Brain pericyte (primary cell): ENCODE data around the gene CYFIP2.

Experiments
- DNase-seq: peaks from one replicate; pipeline ENCODE4 v3.0.0-alpha.2; 2012; ENCODE audit warnings: low read depth, low spot score

The CYFIP2 gene

DNA sequence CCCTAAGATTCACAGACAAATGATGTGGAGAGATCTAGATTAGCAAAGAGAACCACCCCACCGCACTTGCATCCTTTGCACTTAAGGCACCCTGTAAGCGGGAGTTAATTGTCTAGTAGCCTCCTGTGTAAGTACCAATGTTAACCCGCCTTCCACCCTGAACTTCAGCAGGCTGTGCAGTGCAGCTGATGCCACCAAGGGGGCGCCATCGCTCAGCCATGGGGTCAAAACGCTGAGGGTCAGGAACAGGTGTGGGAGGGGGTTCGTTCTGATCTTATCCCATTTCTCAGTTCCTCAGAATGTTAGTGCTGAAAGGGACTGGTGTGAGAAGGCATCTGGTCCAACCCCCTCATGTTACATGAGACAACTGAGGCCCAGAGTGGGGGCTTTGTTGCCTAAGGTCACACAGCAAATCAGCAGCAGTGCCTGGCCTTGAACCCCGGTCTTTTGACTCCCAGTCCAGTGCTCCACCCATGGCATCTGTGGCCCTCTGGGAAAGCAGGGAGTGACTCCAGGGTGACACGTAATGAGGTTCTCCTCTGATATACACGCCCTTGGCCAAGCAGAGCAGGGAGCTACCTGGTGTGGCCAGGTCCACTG, 57.3 kb downstream of the CYFIP2 start:
- DNase-seq = no peak

GRCh38 chr5:157324237-157324636, 58.3 kb downstream of the CYFIP2 start:
- no peak for DNase-seq

GRCh38 chr5:157326440-157327005, 60.6 kb downstream of the CYFIP2 start:
- DNase-seq = no peak

DNA sequence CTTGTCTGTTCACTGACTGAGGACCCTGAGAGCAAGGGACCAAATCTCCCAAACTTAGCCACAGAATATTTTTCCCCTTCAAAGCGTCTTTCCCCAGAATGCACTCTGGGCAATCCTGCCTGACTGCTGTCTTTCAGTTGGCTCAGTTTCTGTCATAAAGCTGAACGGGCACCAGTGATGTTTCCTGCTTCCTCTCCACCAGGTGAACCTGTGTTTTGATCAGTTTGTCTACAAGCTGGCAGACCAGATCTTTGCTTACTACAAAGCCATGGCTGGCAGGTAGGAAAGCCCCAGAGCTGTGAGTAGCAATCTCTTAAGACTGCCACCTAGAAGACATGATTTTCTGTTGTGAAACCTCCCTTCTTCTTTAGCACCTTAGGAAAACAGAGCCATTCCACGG, 61.8 kb downstream of the CYFIP2 start:
- no peak for DNase-seq

DNA sequence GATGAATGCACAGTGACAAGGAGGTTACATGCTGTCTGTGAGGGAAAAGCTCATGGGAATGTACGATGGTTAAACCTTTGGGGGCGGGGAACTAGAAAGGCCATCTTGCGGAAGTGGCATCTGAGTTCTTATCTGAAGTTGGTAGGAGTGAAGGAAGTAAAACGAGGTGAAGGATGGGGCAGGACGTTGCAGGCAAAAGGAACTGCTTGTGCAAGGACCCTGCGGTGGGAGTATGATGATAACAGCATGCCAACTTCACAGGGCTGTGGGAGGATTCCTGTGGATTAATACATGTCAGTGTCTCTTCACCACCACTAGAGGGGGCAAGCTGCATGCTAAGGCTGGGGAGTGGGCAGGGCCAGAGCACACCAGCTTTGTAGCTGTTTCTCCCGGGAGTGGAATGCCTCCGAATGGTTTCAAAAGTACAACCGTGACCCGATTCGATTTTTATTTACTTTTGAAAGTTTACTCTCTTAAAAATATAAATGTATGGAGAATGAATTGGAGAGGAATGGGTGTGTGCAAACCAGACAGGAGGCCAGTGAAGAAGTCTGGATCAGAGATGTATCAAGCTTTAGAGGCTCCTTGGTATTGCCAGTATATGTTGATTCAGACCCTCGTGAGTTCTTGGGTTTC, 62.5 kb downstream of the CYFIP2 start:
- peak; percentile 60 for DNase-seq

- no peak for DNase-seq
Observed at GRCh38 chr5:157331807-157332206, 65.9 kb downstream of the CYFIP2 start.

- DNase-seq = peak; percentile 87
Observed at GRCh38 chr5:157335534-157336422, 69.9 kb downstream of the CYFIP2 start.

- no peak for DNase-seq
Observed at GRCh38 chr5:157336423-157336744, 70.5 kb downstream of the CYFIP2 start.

- DNase-seq = no peak
Observed at GRCh38 chr5:157339409-157339808, 73.5 kb downstream of the CYFIP2 start.

GRCh38 chr5:157342822-157343402, 77.0 kb downstream of the CYFIP2 start:
- DNase-seq = no peak

DNA sequence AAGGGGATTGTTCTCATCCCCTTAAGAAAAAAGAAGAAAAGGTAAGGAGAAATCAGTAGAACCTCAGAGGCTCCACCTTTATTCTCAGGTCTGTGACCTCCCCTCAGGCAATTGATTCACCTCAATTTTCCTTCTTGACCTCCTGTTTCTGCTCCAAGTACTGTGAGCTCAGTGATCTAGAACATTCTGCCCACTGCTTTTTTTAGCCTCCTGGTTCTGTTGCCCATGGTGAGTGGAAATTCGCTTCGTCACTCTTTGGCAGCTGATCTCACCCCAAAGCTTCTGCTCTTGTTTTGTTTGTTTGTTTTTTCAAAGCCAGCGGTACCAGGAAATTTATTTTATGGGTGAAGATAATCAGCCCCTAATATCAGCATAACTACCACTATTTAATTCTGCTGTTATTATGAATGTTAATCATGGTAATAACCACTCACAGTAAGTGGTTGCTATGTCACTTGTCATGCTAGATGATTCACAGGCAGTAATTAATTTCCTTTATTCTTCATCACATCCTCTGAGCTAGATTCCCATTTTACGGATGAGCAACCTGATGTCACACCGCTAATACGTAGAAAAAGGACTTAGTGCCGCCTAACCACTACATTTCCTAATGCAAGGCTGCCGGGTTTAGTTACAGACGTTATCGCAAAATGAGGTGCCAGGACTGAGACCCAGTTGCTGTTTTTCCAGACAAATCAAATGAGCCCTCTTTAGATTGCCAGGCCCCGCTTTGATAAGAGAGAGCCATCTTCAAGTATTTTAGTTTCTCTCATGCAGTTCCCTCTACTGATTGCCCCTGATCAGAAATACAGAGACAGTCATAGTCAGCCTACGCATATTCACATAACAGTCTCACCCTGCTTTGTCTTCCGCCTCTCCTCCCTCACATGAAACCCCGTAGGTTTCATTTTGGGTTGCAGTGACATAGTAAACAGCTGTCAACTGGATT, 78.2 kb downstream of the CYFIP2 start:
- DNase-seq = no peak

DNA sequence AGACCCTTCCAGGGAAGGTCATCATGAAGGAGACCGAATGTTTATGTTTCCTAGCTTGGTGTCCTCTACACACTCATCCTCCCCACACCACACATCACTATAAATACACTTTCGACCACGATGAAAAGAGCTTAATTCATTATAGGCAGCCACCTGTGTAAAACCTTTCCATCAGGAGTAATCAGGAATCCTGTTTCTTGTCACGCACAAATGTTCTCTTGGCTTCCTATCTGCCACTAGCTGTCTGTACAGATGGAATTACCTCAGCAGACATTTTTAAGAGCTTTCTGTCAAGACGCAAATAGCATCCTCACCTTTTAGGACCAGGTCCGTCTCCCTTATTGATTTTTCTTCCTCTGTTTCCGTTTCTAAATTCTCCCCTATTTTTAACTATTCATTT, 79.1 kb downstream of the CYFIP2 start:
- DNase-seq = no peak

- DNase-seq = no peak
Observed at GRCh38 chr5:157345485-157345884, 79.6 kb downstream of the CYFIP2 start.

GRCh38 chr5:157347301-157348048, 81.6 kb downstream of the CYFIP2 start:
- no peak for DNase-seq

DNA sequence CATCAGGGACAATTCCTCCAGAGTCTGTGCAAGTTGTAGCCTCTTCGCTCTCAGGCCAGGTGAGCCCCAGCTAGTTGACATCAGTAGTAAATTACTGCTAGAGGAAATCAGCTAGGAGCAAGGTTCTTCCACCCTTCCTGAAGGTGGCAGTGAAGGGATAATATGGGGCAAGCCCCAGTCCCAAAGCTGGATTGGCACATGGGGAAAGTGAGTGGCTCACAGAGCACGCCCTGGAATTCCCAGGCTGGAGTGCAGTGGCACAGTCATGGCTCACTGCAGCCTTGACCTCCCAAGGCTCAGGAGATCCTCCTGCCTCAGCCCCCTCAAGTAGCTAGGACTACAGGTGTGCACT, 82.1 kb downstream of the CYFIP2 start:
- DNase-seq = no peak

GRCh38 chr5:157350939-157351801, 85.2 kb downstream of the CYFIP2 start:
- DNase-seq = no peak

DNA sequence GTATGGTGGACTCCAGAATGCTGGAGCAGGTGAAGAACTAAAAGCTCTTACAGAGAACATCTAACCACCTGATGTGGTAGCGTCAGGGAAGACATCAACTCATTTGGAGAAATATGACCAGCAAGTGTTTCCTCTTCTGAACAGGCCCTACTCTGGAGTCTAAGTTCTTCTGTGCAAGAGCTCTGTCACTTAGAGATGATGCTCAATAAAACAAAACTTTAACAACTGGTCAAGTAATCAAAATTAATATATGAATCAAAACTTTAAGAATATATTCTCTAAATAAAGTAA, 85.8 kb downstream of the CYFIP2 start:
- no peak for DNase-seq

DNA sequence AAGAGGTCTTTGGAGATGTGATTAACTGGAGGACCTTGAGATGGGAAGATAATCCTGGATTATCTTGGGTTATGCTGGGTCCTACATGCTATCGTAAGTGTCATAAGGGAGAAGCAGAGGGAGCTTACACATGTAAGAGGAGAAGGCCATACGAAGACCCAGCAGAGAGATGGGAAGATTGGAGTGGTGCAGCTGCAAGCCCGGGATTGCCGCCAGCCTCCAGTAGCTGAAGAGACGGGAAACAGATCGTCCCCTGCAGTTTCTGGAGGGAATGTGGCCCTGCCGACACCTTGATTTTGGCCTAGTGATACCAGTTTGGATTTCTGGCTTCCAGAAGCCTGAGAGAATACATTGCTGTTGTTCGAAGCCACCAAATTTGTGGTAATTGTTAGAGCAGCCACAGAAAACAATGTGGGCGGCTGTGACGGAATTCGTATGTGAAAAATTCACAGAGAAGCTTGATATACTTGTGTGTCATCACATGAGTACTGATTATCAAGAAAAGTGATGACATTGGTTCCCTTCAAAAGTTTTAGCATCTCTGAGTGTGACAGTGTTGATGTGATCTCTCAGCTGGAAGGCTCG, 86.9 kb downstream of the CYFIP2 start:
- no peak for DNase-seq

- no peak for DNase-seq
Observed at GRCh38 chr5:157354800-157355199, 88.9 kb downstream of the CYFIP2 start.
